HL-60/S4 treated with phorbol 12-myristate 13-acetate at 8.2 ng/mL for 4 days and 3 days (cell line): Measurements from ENCODE around the gene SLC15A1.
"Not testable (repeated sequence)": the region's sequence is repeated elsewhere in the genome, so short reads cannot be mapped to it uniquely, and the experiment has no call there.

Experiments used
- in situ Hi-C: fragments of 300-500 bp; cut with MboI; formaldehyde crosslinking; loops from 2 replicates; pipeline ENCODE4 v1.15.0; 2022; ENCODE audit warnings: low sequenced_read_pairs

SLC15A1 gene

GRCh38 chr13:98664924-98665637 lies 87.4 kb downstream of the SLC15A1 start:
- in situ Hi-C loops, result no loop called here

- in situ Hi-C loops, result no loop called here
Measured at GRCh38 chr13:98664510-98664909, 88.0 kb downstream of the SLC15A1 start.

GRCh38 chr13:98664047-98664446 lies 88.4 kb downstream of the SLC15A1 start:
- in situ Hi-C loops, result no loop called here

GRCh38 chr13:98658131-98658530 lies 94.3 kb downstream of the SLC15A1 start:
- in situ Hi-C loops, result loop anchor here (10.0 kb wide), 1 partner anchor 213 kb away; no protein-coding TSS in a partner anchor

GRCh38 chr13:98657506-98658085 lies 94.9 kb downstream of the SLC15A1 start:
- in situ Hi-C loops, result loop anchor here (10.0 kb wide), 1 partner anchor 213 kb away; no protein-coding TSS in a partner anchor

GRCh38 chr13:98656223-98656622 lies 96.2 kb downstream of the SLC15A1 start:
- in situ Hi-C loops, result loop anchor here (10.0 kb wide), 1 partner anchor 211 kb away; no protein-coding TSS in a partner anchor

GRCh38 chr13:98653463-98653985 lies 98.9 kb downstream of the SLC15A1 start:
- in situ Hi-C loops, result loop anchor here (10.0 kb wide), 1 partner anchor 209 kb away; no protein-coding TSS in a partner anchor

- in situ Hi-C loops, result loop anchor here (10.0 kb wide), 1 partner anchor 208 kb away; no protein-coding TSS in a partner anchor
Measured at GRCh38 chr13:98652721-98653462, 99.6 kb downstream of the SLC15A1 start.

GRCh38 chr13:98652276-98652675 lies 100.2 kb downstream of the SLC15A1 start:
- in situ Hi-C loops, result loop anchor here (10.0 kb wide), 1 partner anchor 207 kb away; no protein-coding TSS in a partner anchor

- in situ Hi-C loops, result loop anchor here (10.0 kb wide), 1 partner anchor 207 kb away; no protein-coding TSS in a partner anchor
Measured at GRCh38 chr13:98651744-98652143, 100.7 kb downstream of the SLC15A1 start.

GRCh38 chr13:98650396-98651107 lies 101.9 kb downstream of the SLC15A1 start:
- in situ Hi-C loops, result loop anchor here (10.0 kb wide), 1 partner anchor 206 kb away; no protein-coding TSS in a partner anchor

- in situ Hi-C loops, result loop anchor here (10.0 kb wide), 1 partner anchor 205 kb away; no protein-coding TSS in a partner anchor
Measured at GRCh38 chr13:98649861-98650260, 102.6 kb downstream of the SLC15A1 start.

GRCh38 chr13:98648686-98649085 lies 103.8 kb downstream of the SLC15A1 start:
- in situ Hi-C loops, result no loop called here

GRCh38 chr13:98648141-98648540 lies 104.3 kb downstream of the SLC15A1 start:
- in situ Hi-C loops, result no loop called here

- in situ Hi-C loops, result no loop called here
Measured at GRCh38 chr13:98647121-98647520, 105.4 kb downstream of the SLC15A1 start.

GRCh38 chr13:98643479-98643878 lies 109.0 kb downstream of the SLC15A1 start:
- in situ Hi-C loops, result no loop called here

GRCh38 chr13:98641075-98641474 lies 111.4 kb downstream of the SLC15A1 start:
- in situ Hi-C loops, result no loop called here

GRCh38 chr13:98639785-98640184 lies 112.7 kb downstream of the SLC15A1 start:
- in situ Hi-C loops, result not testable (repeated sequence)

GRCh38 chr13:98638352-98638751 lies 114.1 kb downstream of the SLC15A1 start:
- in situ Hi-C loops, result not testable (repeated sequence)
